Right renal pelvis (tissue), 4 donors: Measurements from ENCODE around the gene DRC7. TPM values are rescaled to one million over a fixed set of nuclear protein-coding genes. Genes with fewer than 3 reads are reported as not detected.
A peak's percentile ranks its signal among the peaks of the same experiment; 100 is the strongest.

ENCODE experiments used
- DNase-seq, 4 donors: peaks; one replicate each; pipeline ENCODE4 v3.0.0-alpha.2; 2013; ENCODE audit warnings: low read depth in 4 of 4, low spot score in 3 of 4, missing footprints in 1 of 4
- polyA plus RNA-seq, 4 donors: library from polyadenylated mRNA; unstranded; fragments of 120-200 nt; gene quantifications; one replicate each; pipeline ENCODE4 v1.2.1, GENCODE V29; 2013; ENCODE audit not compliant: insufficient read length in 4 of 4

DRC7 gene
- polyA plus RNA-seq, 4 donors: 2.1 to 3.0 (median 2.9) TPM

DNA sequence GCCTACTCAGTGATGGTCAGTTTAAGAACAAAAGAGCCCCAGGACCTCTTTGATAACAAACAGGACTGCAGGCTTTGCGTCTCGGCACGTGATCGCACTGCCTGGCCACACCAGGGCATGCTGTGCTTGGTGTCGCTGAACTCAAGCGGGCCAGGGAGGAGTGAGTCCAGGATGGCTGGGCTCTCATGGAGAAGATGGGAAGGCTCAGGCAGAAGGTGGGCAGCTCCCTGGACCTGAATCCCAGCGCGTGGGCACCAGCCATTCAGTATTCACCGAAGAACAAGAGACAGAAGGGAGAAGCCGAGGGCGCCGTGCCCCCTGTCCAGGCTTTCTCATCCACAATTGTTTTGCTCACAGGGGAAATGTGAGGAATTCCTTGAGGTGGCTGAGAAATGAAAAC lies 52.9 kb downstream of the DRC7 start:
- no peak for DNase-seq

DNA sequence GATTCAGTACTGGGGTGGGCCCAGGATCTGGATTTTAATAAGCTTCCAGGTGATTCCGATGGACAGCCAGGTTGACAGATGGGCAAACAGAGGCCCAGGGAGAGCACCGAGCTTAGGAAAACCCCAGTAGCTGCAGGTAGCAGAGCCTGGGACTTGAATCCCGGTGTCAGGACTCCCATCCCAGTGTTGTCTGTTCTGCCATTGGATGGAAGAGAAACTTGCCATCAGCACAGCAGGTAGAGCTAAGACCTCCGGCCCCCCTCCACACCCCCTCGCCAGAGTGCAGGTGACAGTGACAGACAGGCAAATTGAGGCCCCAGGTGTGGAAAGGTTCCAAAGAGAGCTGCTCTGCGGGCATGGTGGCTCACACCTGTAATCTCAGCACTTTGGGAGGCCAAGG lies 53.4 kb downstream of the DRC7 start:
- no peak for DNase-seq

DNA sequence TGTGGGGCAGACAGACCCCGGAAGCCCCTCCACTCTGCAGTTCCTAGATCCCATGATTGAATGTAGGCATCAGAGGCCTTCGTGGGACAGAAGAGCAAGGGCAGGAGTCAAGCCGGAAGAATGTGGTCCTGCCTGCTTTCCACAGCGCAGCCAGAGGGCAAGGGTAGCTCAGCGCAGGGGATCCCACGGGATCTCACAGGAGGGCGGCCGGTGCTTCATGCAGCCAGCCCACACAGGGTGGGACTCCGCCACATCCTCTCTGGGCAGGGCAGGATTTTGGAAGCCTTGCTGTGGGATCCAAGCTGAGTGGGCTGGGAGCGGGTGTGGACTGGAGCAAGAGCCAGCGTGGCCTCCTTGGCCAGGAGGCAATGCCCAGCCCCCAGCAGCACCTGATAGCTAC lies 54.0 kb downstream of the DRC7 start:
- no peak for DNase-seq

DNA sequence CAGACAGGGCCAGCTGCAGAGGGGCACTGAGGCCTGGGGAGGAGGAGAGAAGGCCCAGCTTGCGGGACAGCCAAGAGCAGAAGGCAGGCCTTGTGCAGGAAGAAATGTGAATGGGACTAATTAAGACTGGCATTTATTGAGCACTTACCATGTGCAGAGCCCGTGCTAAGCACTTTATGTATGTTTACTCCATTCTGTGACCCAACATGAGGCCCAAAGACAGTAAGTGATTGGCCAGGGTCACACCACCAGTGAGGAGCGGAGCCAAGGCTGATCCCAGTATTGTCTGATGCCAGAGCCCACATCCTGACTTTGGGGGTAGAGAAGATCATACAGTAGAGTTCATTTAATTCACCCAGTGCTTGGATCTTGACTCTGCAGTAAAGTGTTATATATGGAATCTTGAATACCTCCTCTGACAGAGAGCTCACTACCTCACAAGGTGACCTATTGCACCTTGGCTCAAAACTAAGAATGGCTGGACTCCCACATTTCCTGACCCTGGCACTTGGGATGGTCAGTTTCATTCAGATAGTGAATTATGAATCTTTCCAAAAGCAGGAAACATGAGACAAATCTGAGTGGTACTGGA lies 54.6 kb downstream of the DRC7 start:
- DNase-seq: no peak

DNA sequence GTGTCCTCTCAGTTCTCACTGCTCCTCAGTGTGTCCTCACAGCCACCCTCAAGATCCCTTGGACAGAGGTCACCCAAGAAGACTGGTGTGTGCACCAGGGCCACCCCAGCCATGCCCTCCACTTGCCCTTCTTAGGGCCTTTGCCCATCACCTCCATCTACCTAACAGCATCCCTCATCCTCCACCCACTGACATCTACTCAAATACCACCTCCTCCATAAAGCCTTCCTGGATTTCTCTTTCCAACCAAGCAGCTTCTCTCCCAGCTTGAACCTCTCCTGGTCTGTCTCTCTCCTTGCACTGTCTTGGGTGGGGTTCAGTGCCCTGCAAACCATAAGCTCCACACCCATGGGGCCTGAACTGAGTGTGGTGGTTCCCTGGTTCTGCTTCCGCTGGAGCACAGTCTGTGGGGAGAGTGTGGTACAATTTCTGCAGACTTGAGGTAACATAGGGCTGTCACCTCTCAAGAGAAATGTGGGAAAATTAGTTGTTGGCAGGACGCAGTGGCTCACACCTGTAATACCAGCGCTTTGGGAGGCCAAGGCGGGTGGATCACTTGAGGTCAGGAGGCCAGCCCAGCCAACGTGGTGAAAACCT lies 55.3 kb downstream of the DRC7 start:
- no peak for DNase-seq

DNA sequence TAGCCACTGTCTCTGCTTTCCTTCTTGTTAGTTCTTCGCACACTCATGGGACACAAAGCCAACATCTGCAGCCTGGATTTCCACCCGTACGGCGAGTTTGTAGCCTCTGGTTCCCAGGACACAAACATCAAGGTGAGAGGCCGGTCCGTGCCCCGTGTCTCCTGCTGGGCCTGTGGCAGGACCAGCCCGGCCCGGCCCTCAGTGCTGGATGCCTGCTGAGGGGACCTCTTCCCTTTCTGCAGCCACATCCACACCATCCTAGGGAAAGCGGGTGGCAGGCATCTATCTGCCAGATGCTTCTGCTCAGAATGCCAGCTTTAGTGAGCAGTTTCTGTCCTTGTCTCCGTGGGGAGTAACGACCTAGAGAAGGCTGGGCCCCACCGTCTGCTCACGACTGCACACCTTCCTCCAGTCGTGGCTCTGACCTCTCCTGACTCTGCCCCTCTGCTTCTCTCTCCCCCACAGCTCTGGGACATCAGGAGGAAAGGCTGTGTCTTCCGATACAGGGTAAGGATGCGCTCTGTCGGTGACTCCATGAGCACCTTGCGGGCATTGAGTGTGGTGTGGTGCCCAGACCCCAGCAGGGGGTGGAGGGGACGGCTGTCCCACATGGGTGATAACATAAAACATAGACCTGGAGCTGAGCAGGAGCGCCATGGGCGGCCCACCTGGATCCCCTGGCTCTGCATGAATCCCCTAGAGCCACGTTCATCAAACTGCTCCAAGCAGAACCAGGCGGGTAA lies 56.4 kb downstream of the DRC7 start:
- DNase-seq: no peak

DNA sequence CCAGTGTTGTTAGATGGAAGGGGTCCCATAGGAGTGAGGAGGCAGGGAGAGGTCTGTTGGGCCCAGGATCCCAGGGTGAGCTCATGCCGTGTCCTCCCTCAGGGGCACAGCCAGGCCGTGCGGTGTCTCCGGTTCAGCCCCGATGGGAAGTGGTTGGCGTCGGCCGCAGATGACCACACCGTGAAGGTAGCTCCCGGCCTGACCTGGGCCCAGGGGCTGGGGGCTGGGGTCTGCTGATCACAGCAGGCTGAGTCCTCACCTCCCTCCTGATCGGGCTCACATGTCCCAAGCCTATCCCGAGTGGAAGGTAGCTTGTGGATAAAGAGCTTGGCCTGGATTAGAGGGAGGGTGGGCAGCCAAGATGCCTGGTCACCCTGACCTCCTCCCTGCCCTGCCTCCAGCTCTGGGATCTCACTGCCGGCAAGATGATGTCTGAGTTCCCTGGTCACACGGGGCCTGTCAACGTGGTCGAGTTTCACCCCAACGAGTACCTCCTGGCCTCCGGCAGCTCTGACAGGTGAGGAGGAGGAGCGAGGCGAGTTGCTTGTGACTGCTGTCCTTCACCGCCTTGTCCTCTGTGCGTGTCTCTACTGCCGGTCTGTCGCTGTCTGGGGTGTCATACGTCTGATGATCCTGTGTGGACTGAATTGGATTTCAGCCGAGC lies 57.1 kb downstream of the DRC7 start:
- DNase-seq: no peak

DNA sequence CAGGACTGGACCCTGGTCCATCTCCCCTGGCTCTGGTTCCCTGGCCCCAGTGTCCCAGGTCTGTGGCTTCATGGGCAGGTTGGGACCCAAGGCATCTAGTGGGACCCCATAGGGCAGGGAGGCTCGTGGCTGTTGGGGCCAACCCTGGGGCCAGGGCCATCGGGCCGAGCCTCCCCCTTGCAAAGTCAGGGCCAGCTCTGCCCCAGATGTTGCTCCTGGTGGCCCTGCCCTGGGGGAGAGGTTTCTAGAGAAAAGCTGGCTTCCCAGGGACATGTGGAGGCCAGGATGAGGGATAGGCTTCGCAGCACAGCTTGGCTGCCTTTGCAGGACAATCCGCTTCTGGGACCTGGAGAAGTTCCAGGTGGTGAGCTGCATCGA lies 57.6 kb downstream of the DRC7 start:
- DNase-seq: no peak

DNA sequence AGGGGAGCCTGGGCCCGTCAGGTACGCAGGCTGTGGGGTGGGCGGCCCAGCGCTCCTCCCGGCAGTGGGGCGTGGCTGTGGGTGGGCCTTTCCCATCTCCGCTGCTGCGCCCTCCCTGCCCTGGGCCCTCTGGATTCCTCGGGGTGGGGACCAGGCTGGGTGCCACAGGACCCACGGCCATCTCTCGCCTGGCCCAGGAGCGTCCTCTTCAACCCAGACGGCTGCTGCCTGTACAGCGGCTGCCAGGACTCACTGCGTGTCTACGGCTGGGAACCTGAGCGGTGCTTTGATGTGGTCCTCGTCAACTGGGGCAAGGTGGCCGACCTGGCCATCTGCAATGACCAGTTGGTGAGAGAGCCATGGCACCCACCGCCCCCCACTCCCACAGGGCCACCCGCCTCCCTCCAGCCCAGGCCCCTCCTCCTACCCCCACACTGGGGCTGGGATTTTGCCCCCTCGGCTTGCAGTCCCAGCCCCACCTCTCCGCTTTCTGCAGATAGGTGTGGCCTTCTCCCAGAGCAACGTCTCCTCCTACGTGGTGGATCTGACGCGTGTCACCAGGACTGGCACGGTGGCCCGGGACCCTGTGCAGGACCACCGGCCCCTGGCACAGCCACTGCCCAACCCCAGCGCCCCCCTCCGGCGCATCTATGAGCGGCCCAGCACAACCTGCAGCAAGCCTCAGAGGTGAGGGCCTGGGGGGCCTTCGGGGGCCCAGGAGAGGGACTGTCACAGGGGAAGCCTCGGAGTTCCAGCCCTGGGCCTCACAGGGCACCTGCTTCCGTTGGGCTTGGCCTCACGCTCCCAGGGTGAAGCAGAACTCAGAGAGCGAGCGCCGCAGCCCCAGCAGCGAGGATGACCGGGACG lies 58.2 kb downstream of the DRC7 start:
- no peak for DNase-seq

DNA sequence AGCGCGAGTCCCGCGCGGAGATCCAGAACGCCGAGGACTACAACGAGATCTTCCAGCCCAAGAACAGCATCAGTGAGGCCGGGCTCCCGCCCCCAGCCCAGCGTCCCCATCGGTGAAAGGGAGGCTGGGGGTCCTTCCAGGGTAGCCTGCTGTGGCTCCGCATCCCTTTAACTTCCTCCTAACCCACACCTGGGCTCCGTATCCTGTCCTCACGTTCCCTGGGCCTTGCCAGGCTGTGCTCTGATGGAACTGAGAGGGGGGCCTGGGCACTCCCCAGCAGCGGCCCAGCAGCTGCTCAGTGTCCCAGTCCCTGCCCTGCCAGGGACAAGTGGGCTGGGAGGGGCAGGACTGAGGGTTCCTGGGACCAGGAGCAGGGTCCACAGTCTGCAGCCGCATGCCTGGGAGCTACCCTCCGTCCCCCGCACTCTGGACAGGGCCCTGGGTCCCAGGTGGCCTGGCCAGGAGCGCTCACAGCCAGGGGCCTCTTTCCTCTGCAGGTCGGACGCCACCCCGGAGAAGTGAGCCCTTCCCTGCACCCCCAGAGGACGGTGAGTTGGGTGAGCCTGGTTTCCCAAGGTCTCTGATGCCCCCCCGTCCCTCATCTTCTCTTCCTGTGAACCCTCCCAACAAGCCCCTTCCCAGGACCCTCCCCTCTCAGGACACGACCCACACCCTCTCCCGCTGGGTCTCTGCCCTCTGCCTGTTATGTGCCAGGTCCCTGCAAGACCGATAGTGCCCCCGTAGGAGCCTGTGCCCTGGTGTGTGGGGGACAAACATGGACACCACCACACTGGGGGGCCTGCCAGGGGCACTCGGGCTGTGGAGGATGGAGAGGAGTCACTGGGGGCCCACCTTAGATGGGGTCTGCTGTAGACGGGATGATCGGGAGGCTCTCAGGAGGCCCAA lies 59.1 kb downstream of the DRC7 start:
- no peak for DNase-seq

DNA sequence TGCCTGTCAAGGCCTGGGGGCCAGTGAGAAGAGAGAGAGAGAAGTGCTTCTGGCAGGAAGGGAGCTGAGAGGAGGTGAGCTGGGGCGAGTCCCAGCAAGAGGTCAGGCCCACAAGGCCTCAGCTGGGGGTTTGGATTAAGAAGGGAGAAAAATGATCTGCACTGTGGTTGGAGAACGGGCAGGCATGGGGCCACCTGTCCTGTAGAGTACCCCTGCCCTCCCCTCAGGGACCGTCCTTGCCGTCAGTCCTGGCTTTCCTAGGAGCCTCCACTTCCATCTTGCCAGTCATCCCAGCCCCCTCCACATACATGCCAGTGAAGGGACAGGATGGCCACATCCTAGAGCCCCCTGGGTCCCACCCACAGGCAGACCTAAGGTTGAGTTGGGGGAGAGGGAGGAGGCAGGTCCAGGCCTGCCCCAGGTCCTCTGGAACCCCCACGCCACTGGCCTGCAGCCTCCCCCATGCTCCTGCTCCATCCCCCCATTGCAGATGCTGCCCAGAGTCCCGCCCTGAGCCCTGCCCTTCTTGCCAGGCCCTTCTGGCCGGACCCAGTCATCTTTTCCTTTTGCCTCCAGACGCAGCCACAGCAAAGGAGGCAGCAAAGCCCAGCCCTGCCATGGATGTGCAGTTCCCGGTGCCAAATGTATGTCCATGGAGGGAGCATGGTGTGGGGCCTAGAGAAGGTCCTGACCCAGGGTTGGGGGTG lies 59.9 kb downstream of the DRC7 start:
- no peak for DNase-seq

DNA sequence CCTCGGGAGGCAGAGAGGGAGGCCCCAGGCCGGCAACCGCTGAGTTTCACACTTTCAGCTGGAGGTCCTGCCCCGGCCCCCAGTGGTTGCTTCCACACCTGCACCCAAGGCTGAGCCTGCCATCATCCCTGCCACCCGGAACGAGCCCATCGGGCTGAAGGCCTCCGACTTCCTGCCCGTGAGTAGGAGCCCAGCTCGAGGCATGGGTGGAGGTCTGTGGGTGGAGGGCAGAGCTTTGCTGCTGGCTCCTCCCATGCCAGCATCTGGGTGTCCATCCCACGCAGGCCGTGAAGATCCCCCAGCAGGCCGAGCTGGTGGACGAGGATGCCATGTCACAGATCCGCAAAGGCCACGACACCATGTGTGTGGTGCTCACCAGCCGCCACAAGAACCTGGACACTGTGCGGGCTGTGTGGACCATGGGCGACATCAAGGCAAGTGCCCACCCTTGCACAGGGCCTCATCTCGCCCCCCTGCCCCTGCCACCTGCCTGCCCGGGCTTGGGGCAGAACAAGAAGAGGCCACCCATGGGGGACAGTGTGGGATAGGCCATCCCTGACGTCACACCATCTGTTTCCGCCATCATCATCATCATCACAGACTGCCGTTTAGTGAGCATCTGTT lies 60.6 kb downstream of the DRC7 start:
- DNase-seq: no peak

DNA sequence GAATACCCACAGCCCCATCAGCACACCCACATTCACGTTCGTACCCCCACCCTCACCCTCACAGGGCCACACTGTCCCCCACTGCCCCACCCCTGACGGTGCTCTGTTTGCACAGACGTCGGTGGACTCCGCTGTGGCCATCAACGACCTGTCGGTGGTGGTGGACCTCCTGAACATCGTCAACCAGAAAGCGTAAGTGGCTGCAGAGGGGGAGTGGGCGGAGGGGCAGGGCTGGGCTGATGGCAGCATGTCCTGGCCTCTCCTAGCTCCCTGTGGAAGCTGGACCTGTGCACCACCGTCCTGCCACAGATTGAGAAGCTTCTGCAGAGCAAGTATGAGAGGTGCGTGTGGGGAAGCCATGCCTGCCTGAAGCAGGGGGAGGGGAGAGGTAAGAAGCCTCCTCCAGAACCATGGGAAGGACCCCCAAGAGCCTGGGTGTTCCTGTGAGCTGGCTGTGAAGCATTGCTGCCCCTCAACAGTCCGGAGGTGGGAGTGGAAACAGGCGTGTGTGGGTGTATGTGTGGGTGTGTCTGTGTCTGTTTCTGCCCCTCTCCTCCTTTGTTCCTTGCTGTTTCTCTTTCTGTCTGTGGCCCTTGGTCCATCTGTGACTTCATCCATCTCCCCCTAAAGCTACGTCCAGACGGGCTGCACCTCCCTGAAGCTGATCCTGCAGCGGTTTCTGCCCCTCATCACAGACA lies 61.3 kb downstream of the DRC7 start:
- no peak for DNase-seq

DNA sequence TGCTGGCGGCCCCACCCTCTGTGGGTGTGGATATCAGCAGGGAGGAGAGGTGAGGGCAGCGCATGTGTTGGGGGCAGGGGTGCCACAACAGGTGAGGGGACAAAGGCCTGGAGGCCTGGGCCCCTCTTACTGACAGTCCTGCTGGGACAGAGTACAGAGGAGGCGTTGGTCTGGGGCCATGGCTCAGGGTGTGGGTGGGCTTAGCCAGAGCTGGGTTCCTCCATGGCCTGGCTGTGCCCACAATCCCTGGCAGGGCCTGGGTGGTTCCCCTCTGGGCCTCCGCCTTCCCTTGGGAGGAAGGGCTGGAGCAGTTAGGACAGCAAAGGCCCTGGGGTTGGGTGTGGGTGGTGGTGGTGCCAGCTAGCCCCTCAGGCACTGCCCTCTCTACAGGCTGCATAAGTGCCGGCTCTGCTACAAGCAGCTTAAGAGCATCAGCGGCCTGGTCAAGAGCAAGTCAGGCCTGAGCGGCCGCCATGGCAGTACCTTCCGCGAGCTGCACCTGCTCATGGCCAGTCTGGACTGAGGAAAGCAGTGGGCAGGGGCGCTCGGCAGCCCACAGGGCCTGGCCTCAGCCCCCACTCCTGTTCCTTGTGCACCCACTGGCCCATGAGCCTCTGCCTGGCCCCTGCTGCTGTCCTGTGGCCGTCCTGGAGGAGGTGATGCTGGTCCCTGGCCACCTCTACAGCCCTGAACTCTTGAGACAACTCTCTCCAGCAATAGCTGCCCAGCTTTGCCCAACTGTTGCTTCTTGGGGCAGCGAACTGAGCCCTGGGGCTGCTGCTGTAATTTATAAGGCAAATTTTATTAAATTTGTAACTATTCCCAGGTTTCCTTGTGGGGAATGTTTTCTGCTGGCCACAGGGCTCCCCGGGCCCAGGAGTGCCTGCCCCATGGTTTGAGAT lies 62.1 kb downstream of the DRC7 start:
- no peak for DNase-seq

DNA sequence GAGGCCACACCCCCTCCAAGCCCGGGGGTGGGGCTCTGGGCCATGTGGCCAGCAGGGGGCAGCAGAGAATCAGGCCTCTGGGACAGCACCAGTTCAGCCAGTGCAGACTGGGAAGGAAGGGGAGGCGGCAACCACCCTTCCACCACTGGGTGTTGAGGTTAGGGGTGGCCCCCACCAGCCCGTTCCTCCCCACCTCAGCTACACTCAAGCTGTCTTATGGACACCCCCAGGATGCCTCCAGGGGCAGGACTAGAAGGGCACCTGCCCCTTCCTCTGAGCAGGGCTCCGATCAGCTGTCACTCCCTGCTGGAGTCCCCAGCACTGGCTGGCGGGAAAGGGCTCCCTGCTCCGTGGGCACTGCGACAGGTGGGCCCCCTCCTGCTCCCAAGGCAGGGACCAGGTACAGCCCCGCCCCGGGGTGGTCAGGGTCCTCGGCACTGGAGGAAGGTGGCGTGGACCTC lies 62.8 kb downstream of the DRC7 start:
- peak in 3 of 4 donors; percentile 48 to 58 (median 54) for DNase-seq

DNA sequence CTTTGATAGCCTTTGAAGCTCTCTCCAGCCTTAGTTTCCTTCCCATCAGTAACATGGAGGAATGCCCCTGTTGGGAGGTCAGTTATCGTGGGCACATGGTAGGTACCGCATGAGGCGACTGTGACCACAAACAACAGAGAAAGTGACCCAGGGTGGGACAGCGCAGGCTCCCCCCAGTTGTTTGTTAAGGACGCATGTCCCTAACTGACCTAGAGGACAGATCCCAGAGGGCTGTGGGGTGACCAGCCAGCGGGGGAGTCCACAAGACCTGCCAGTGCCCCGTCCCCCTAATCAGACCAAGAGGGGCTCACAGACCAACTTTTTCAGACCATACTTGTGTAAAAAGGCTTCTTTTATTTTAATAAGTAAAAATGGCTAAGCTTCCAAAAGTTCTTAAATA lies 63.3 kb downstream of the DRC7 start:
- DNase-seq: no peak
